ENCODE data around the gene TMEM171. TPM values are rescaled to one million over a fixed set of nuclear protein-coding genes. Genes with fewer than 3 reads are reported as not detected.

The TMEM171 gene
- total and polyA plus RNA-seq, 2 of the 8 experiments (the other 6 are each of a cell fraction or from before 2014, with no cell fraction given): 1.0 to 2.2 TPM

DNA sequence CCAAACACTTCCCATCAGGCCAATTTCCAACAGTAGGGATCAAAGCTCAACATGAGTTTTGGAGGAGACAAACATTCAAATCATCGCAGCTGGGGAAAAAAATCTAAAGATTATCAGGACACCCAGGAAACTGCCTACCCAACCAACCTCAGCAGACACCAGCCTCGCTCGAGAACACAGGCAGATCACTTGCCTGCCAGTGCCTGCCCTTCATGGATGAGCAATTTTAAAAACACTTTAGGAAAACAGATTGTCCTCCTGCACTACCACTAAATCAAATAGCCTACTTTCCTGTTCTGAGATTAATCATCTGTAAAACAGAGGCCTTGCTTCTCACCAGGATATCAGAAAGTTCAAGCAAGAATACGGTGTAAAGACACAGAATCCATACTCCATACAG lies 37.9 kb downstream of the TMEM171 start:
- Histone ChIP-seq H2AFZ (ENCODE audit: low read length) (no peak overlapping the region), H3K4ac (replicated peaks; ENCODE audit: insufficient read length, low read depth, low read length) (no peak overlapping the region), H3K23me2 (ENCODE audit: low read depth, low read length) (no peaks in the 10 kb centered on the region), H3K9ac (replicated peaks in 1 of 4; ENCODE audit: extremely low read depth in 1 of 4, low read depth in 3 of 4, low read length in 3 of 4) (no peak overlapping the region), H2BK15ac (ENCODE audit: low read length) (no peak overlapping the region), H3K14ac (ENCODE audit: insufficient read length) (no peak overlapping the region), H2BK5ac (ENCODE audit: low read depth, low read length) (no peak overlapping the region), H3K23ac (ENCODE audit: insufficient read length) (no peak overlapping the region), H4K5ac (ENCODE audit: insufficient read length, low read depth, low read length) (no peak overlapping the region), H3K9me3 (ENCODE audit: insufficient read depth in 2 of 2, low read depth in 1 of 2, low read length in 1 of 2) (no peaks in the 10 kb centered on the region), H3K36me3 (ENCODE audit: control insufficient read depth in 2 of 4, insufficient read depth in 4 of 4, low read length in 3 of 4) (no peaks in the 10 kb centered on the region), H4K20me1 (replicated peaks in 1 of 2; ENCODE audit: control insufficient read depth in 1 of 2, insufficient read depth in 2 of 2, low read length in 2 of 2) (no peaks in the 10 kb centered on the region), H3K79me2 (ENCODE audit: control insufficient read depth in 1 of 2, insufficient read depth in 2 of 2, low read length in 2 of 2) (no peaks in the 10 kb centered on the region), H4K91ac (replicated peaks; ENCODE audit: insufficient read length, low read length) (no peak overlapping the region), H4K8ac (ENCODE audit: extremely low read depth, insufficient read depth, low read length) (no peak overlapping the region), H2AK5ac (ENCODE audit: low read depth, low read length) (no peak overlapping the region), H3K4me3 (ENCODE audit: extremely low read depth in 1 of 4, insufficient read depth in 2 of 4, low read depth in 3 of 4, low read length in 4 of 4) (no peak overlapping the region), H3K4me1 (replicated peaks in 1 of 4; ENCODE audit: control insufficient read depth in 3 of 4, insufficient read depth in 4 of 4, low read length in 3 of 4) (0 out of 7 replicates have a peak, but pooled peaks cover 0 to 2% (median 0%) of the 10 kb centered on the region in 4 experiments), H3K27ac (ENCODE audit: low read depth, low read length) (no peak overlapping the region), H2BK120ac (replicated peaks; ENCODE audit: low read depth, low read length) (no peak overlapping the region), H3K27me3 (replicated peaks in 1 of 4; ENCODE audit: control insufficient read depth in 3 of 4, extremely low read depth in 1 of 4, insufficient read depth in 3 of 4, low read length in 3 of 4) (no peaks in the 10 kb centered on the region), H2BK20ac (ENCODE audit: low read length) (no peak overlapping the region), H3K79me1 (ENCODE audit: low read depth, low read length) (no peaks in the 10 kb centered on the region), H3K18ac (ENCODE audit: extremely low read depth, low read length) (no peak overlapping the region), H3K4me2 (ENCODE audit: insufficient read depth in 1 of 2, low read depth in 2 of 2, low read length in 2 of 2) (no peak overlapping the region), H2BK12ac (ENCODE audit: low read depth, low read length) (no peak overlapping the region), H3K56ac (replicated peaks; ENCODE audit: insufficient read length, low read depth, low read length) (no peak overlapping the region)
- TF ChIP-seq SP4 (IDR thresholded peaks at IDR 0.05; ENCODE audit: low read length) (no peak), POLR2A (IDR thresholded peaks at IDR 0.05; ENCODE audit: control extremely low read depth in 1 of 2, low read depth in 2 of 2, low read length in 2 of 2) (no peak), SIN3A (conservative IDR thresholded peaks at IDR 0.05 in 1 of 2, IDR thresholded peaks at IDR 0.05 in 1 of 2; ENCODE audit: low read depth in 1 of 2, low read length in 2 of 2) (no peak), SUZ12 (IDR thresholded peaks at IDR 0.05; ENCODE audit: low read length) (no peak), YY1 (IDR thresholded peaks at IDR 0.05; ENCODE audit: low read depth, low read length) (no peak), RXRA (IDR thresholded peaks at IDR 0.05; ENCODE audit: insufficient read depth, low read depth, low read length) (no peak), HDAC2 (IDR thresholded peaks at IDR 0.05; ENCODE audit: borderline replicate concordance in 1 of 2, low read depth in 2 of 2, low read length in 2 of 2) (no peak), SP2 (IDR thresholded peaks at IDR 0.05; ENCODE audit: low read length) (no peak), TAF1 (IDR thresholded peaks at IDR 0.05; ENCODE audit: low read depth, low read length) (no peak)
- FAIRE-seq (no peak), DNase-seq (ENCODE audit: low read depth in 1 of 2, low spot score in 2 of 2) (no peak)
- CTCF ChIA-PET (ENCODE audit: partially characterized antibody): interaction anchor here (0.7 to 3.1 kb wide), 9 partner anchors 9 to 398 kb away, joined by 3 to 17 read pairs (median 5); no protein-coding TSS in a partner anchor
- POLR2A ChIA-PET (ENCODE audit: partially characterized antibody): no interaction called here
- 91% methylated on average over 4 of the region's 4 CpGs; no CpG with 5 or more reads in 1 of the 2 experiments for WGBS, 2 experiments (ENCODE audit: extremely low coverage in 1 of 2, insufficient coverage in 1 of 2, insufficient read length in 1 of 2, insufficient replicate concordance in 2 of 2, low coverage in 1 of 2, low lambda C conversion rate in 2 of 2, missing lambda C conversion rate in 1 of 2)
